Subcutaneous abdominal adipose tissue (tissue), 5 donors: Measurements from ENCODE around the gene STOX1.
A peak's percentile ranks its signal among the peaks of the same experiment; 100 is the strongest.
"Not testable (repeated sequence)": the region's sequence is repeated elsewhere in the genome, so short reads cannot be mapped to it uniquely, and the experiment has no call there.

Source experiments
- H3K27ac ChIP-seq: one replicate; pipeline ENCODE4 v1.7.0; 2013; ENCODE audit warnings: low read depth, mild to moderate bottlenecking, inconsistent platforms, low read length, moderate library complexity
- H3K27me3 ChIP-seq, 5 donors: one replicate each; pipeline ENCODE4 v1.7.0; 2013; ENCODE audit warnings: low read length in 5 of 5, inconsistent platforms in 1 of 5; ENCODE audit not compliant: control insufficient read depth in 5 of 5, insufficient read depth in 4 of 5
- H3K36me3 ChIP-seq, 5 donors: one replicate each; pipeline ENCODE4 v1.7.0; 2013; ENCODE audit warnings: low read length in 5 of 5; ENCODE audit not compliant: control insufficient read depth in 5 of 5, insufficient read depth in 5 of 5
- H3K4me1 ChIP-seq, 5 donors: one replicate each; pipeline ENCODE4 v1.7.0; 2013; ENCODE audit warnings: low read length in 5 of 5, mild to moderate bottlenecking in 3 of 5, moderate library complexity in 1 of 5; ENCODE audit not compliant: control insufficient read depth in 5 of 5, insufficient read depth in 5 of 5
- H3K4me3 ChIP-seq, 5 donors: one replicate each; pipeline ENCODE4 v1.7.0; 2013; ENCODE audit warnings: low read length in 5 of 5, low read depth in 1 of 5
- H3K9ac ChIP-seq, 5 donors: one replicate each; pipeline ENCODE4 v1.7.0; 2013; ENCODE audit warnings: low read length in 5 of 5, mild to moderate bottlenecking in 4 of 5, moderate library complexity in 3 of 5
- H3K9me3 ChIP-seq, 5 donors: one replicate each; pipeline ENCODE4 v1.7.0; 2013; ENCODE audit warnings: low read length in 5 of 5; ENCODE audit not compliant: control insufficient read depth in 5 of 5
- donor health status: healthy.
- donor health status: healthy.
- donor health status: healthy.
- donor health status: healthy.
- donor health status: healthy.

The STOX1 gene

GRCh38 chr10:68901105-68901927 is 74.0 kb downstream of the STOX1 start, which contains the start of gene DDX50:
DDX50 (plus strand) TSS chr10:68901315; CDS start chr10:68901385, 70 bp downstream.
- Histone ChIP-seq H3K4me1 (peaks cover 9 to 31% (median 25%) of the 10 kb centered on the region in 5 donors), H3K36me3 (peaks cover 0 to 4% (median 0%) of the 10 kb centered on the region in 5 donors), H3K27me3 (no peaks in the 10 kb centered on the region), H3K9ac (peak within 1 kb of the TSS; percentile 91 to 98 (median 96)), H3K4me3 (peak within 1 kb of the TSS; percentile 84 to 97 (median 93)), H3K9me3 (no peaks in the 10 kb centered on the region), H3K27ac (peak within 1 kb of the TSS; percentile 97)

DNA sequence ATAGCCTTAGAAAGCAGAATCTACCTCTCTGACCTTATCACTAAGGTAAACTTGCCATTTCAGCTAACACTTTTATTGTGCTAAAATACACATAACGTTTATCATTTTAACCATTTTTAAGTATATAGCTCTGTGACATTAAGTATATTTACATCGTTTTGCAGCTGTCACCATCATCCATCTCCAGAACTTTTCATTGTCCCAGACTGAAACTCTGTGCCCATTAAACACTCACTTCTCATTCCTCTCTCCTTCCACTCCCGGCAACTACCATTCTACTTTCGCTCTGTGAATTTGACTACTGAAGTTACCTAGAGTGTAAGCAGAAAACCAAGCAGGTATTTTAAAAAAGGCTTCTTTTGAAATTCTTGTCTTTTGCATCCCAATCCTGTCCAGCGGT is 75.1 kb downstream of the STOX1 start:
- Histone ChIP-seq H3K4me3 (peak overlapping the region in 3 of 5 donors; percentile 93 to 97 (median 94)), H3K9ac (peak overlapping the region in 4 of 5 donors; percentile 48 to 98 (median 96)), H3K27me3 (no peaks in the 10 kb centered on the region), H3K4me1 (peaks cover 9 to 28% (median 25%) of the 10 kb centered on the region in 5 donors), H3K27ac (no peak overlapping the region), H3K9me3 (no peaks in the 10 kb centered on the region), H3K36me3 (peaks cover 0 to 10% (median 7%) of the 10 kb centered on the region in 5 donors)

GRCh38 chr10:68924593-68924992 is 97.3 kb downstream of the STOX1 start:
- Histone ChIP-seq H3K27ac (no peak overlapping the region), H3K4me3 (no peak overlapping the region), H3K27me3 (no peaks in the 10 kb centered on the region), H3K4me1 (no peaks in the 10 kb centered on the region), H3K9me3 (no peaks in the 10 kb centered on the region), H3K9ac (peak overlapping the region in 2 of 5 donors; percentile 8 to 11), H3K36me3 (peaks cover 5 to 34% (median 11%) of the 10 kb centered on the region in 5 donors)

GRCh38 chr10:68925489-68925888 is 98.2 kb downstream of the STOX1 start:
- Histone ChIP-seq H3K36me3 (peaks cover 9 to 33% (median 11%) of the 10 kb centered on the region in 5 donors), H3K27me3 (no peaks in the 10 kb centered on the region), H3K4me1 (no peaks in the 10 kb centered on the region), H3K9me3 (no peaks in the 10 kb centered on the region), H3K27ac (no peak overlapping the region), H3K4me3 (no peak overlapping the region), H3K9ac (no peak overlapping the region)

- not testable (repeated sequence) for H3K9me3 ChIP-seq, H3K4me3 ChIP-seq, H3K27ac ChIP-seq, H3K9ac ChIP-seq, H3K4me1 ChIP-seq, H3K27me3 ChIP-seq
- peaks cover 5 to 28% (median 16%) of the 10 kb centered on the region in 5 donors for H3K36me3 ChIP-seq
These were observed 101.8 kb downstream of the STOX1 start for GRCh38 chr10:68929157-68929556.

DNA sequence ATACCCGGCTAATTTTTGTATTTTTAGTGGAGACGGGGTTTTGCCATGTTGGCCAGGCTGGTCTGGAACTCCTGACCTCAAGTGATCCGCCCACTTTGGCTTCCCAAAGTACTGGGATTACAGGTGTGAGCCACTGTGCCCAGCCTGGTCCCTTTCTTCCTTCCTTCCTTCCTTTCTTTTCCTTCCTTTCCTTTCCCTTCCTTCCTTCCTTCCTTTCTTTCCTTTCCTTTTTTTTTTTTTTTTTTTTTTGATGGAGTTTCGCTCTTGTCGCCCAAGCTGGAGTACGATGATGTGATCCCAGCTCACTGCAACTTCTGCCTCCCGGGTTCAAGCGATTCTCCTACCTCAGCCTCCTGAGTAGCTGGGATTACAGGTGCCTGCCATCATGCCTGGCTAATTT is 102.6 kb downstream of the STOX1 start:
- not testable (repeated sequence) for H3K9me3 ChIP-seq, H3K4me1 ChIP-seq, H3K27ac ChIP-seq, H3K27me3 ChIP-seq, H3K4me3 ChIP-seq, H3K9ac ChIP-seq
- H3K36me3 ChIP-seq = peaks cover 8 to 29% (median 16%) of the 10 kb centered on the region in 5 donors

GRCh38 chr10:68932860-68933259 is 105.5 kb downstream of the STOX1 start:
- H3K27me3 ChIP-seq, H3K9me3 ChIP-seq, H3K4me3 ChIP-seq, H3K4me1 ChIP-seq, H3K27ac ChIP-seq, H3K9ac ChIP-seq: not testable (repeated sequence)
- H3K36me3 ChIP-seq = peaks cover 9 to 41% (median 15%) of the 10 kb centered on the region in 5 donors

- Histone ChIP-seq H3K36me3 (peaks cover 9 to 52% (median 26%) of the 10 kb centered on the region in 5 donors), H3K27me3 (no peaks in the 10 kb centered on the region), H3K4me3 (no peak overlapping the region), H3K27ac (no peak overlapping the region), H3K9me3 (no peaks in the 10 kb centered on the region), H3K9ac (no peak overlapping the region), H3K4me1 (peaks cover 0 to 4% (median 0%) of the 10 kb centered on the region in 5 donors)
These were observed 107.7 kb downstream of the STOX1 start for GRCh38 chr10:68934994-68935393.

- H3K36me3 ChIP-seq = peaks cover 13 to 57% (median 22%) of the 10 kb centered on the region in 5 donors
- no peak overlapping the region for H3K27ac ChIP-seq
- H3K4me3 ChIP-seq = no peak overlapping the region
- H3K4me1 ChIP-seq = no peaks in the 10 kb centered on the region
- no peak overlapping the region for H3K9ac ChIP-seq
- no peaks in the 10 kb centered on the region for H3K27me3 ChIP-seq
- no peaks in the 10 kb centered on the region for H3K9me3 ChIP-seq
These were observed 110.8 kb downstream of the STOX1 start for GRCh38 chr10:68938117-68938516.

GRCh38 chr10:68938884-68939283 is 111.6 kb downstream of the STOX1 start:
- no peaks in the 10 kb centered on the region for H3K4me1 ChIP-seq
- no peak overlapping the region for H3K4me3 ChIP-seq
- no peak overlapping the region for H3K9ac ChIP-seq
- no peaks in the 10 kb centered on the region for H3K9me3 ChIP-seq
- peaks cover 13 to 64% (median 26%) of the 10 kb centered on the region in 5 donors for H3K36me3 ChIP-seq
- H3K27me3 ChIP-seq = no peaks in the 10 kb centered on the region
- no peak overlapping the region for H3K27ac ChIP-seq
